Measurements from ENCODE around the gene MKNK1. TPM values are rescaled to one million over a fixed set of nuclear protein-coding genes. Genes with fewer than 3 reads are reported as not detected.

Gene MKNK1
- polyA plus RNA-seq, 1 donor = 40.9 TPM

GRCh38 chr1:46515576-46515975, 88.5 kb downstream of the MKNK1 start:
- no peak for DNase-seq
- Histone ChIP-seq H3K27me3 (ENCODE audit: control insufficient read depth, insufficient read depth, low read length) (peaks cover 26% of the 10 kb centered on the region), H3K36me3 (ENCODE audit: control insufficient read depth, insufficient read depth, low read length) (no peaks in the 10 kb centered on the region), H3K4me3 (ENCODE audit: low read length) (no peak overlapping the region), H3K4me1 (ENCODE audit: control insufficient read depth, insufficient read depth, low read length) (peaks cover 9% of the 10 kb centered on the region), H3K9me3 (ENCODE audit: control insufficient read depth, low read depth, low read length) (no peaks in the 10 kb centered on the region), H3K27ac (ENCODE audit: low read length) (no peak overlapping the region)
- no CpG with 5 or more reads among the region's 6 CpGs for WGBS (ENCODE audit: insufficient coverage, low lambda C conversion rate)

GRCh38 chr1:46513536-46513935, 90.5 kb downstream of the MKNK1 start:
- Histone ChIP-seq H3K9me3 (ENCODE audit: control insufficient read depth, low read depth, low read length) (no peaks in the 10 kb centered on the region), H3K36me3 (ENCODE audit: control insufficient read depth, insufficient read depth, low read length) (no peaks in the 10 kb centered on the region), H3K27me3 (ENCODE audit: control insufficient read depth, insufficient read depth, low read length) (peaks cover 20% of the 10 kb centered on the region), H3K4me3 (ENCODE audit: low read length) (no peak overlapping the region), H3K4me1 (ENCODE audit: control insufficient read depth, insufficient read depth, low read length) (peaks cover 9% of the 10 kb centered on the region), H3K27ac (ENCODE audit: low read length) (no peak overlapping the region)
- no CpG with 5 or more reads among the region's 5 CpGs for WGBS (ENCODE audit: insufficient coverage, low lambda C conversion rate)
- no peak for DNase-seq

GRCh38 chr1:46512792-46513190, 91.3 kb downstream of the MKNK1 start:
- no peak for DNase-seq
- 36% methylated on average over 2 of the region's 6 CpGs for WGBS (ENCODE audit: insufficient coverage, low lambda C conversion rate)
- Histone ChIP-seq H3K4me3 (ENCODE audit: low read length) (no peak overlapping the region), H3K9me3 (ENCODE audit: control insufficient read depth, low read depth, low read length) (no peaks in the 10 kb centered on the region), H3K27ac (ENCODE audit: low read length) (no peak overlapping the region), H3K36me3 (ENCODE audit: control insufficient read depth, insufficient read depth, low read length) (no peaks in the 10 kb centered on the region), H3K27me3 (ENCODE audit: control insufficient read depth, insufficient read depth, low read length) (peaks cover 16% of the 10 kb centered on the region), H3K4me1 (ENCODE audit: control insufficient read depth, insufficient read depth, low read length) (peaks cover 5% of the 10 kb centered on the region)

- no peak overlapping the region for H3K27ac ChIP-seq (ENCODE audit: low read length)
- no CpG with 5 or more reads among the region's 23 CpGs for WGBS (ENCODE audit: insufficient coverage, low lambda C conversion rate)
- H3K4me1 ChIP-seq (ENCODE audit: control insufficient read depth, insufficient read depth, low read length) = peaks cover 1% of the 10 kb centered on the region
- no peaks in the 10 kb centered on the region for H3K36me3 ChIP-seq (ENCODE audit: control insufficient read depth, insufficient read depth, low read length)
- H3K9me3 ChIP-seq (ENCODE audit: control insufficient read depth, low read depth, low read length) = no peaks in the 10 kb centered on the region
- H3K4me3 ChIP-seq (ENCODE audit: low read length) = no peak overlapping the region
- no peak for DNase-seq
- peaks cover 15% of the 10 kb centered on the region for H3K27me3 ChIP-seq (ENCODE audit: control insufficient read depth, insufficient read depth, low read length)
Measured at GRCh38 chr1:46512135-46512791, 91.8 kb downstream of the MKNK1 start.

- no peak overlapping the region for H3K4me3 ChIP-seq (ENCODE audit: low read length)
- DNase-seq = no peak
- no peaks in the 10 kb centered on the region for H3K9me3 ChIP-seq (ENCODE audit: control insufficient read depth, low read depth, low read length)
- peaks cover 7% of the 10 kb centered on the region for H3K27me3 ChIP-seq (ENCODE audit: control insufficient read depth, insufficient read depth, low read length)
- no peak overlapping the region for H3K27ac ChIP-seq (ENCODE audit: low read length)
- no peaks in the 10 kb centered on the region for H3K36me3 ChIP-seq (ENCODE audit: control insufficient read depth, insufficient read depth, low read length)
- WGBS (ENCODE audit: insufficient coverage, low lambda C conversion rate) = no CpG with 5 or more reads among the region's 8 CpGs
- H3K4me1 ChIP-seq (ENCODE audit: control insufficient read depth, insufficient read depth, low read length) = no peaks in the 10 kb centered on the region
Measured at GRCh38 chr1:46510998-46511365, 93.1 kb downstream of the MKNK1 start.

- Histone ChIP-seq H3K4me3 (ENCODE audit: low read length) (no peak overlapping the region), H3K27me3 (ENCODE audit: control insufficient read depth, insufficient read depth, low read length) (peaks cover 7% of the 10 kb centered on the region), H3K9me3 (ENCODE audit: control insufficient read depth, low read depth, low read length) (no peaks in the 10 kb centered on the region), H3K36me3 (ENCODE audit: control insufficient read depth, insufficient read depth, low read length) (no peaks in the 10 kb centered on the region), H3K27ac (ENCODE audit: low read length) (no peak overlapping the region), H3K4me1 (ENCODE audit: control insufficient read depth, insufficient read depth, low read length) (no peaks in the 10 kb centered on the region)
- no peak for DNase-seq
- WGBS (ENCODE audit: insufficient coverage, low lambda C conversion rate) = no CpG with 5 or more reads among the region's 19 CpGs
Measured at GRCh38 chr1:46510341-46510997, 93.6 kb downstream of the MKNK1 start.

- Histone ChIP-seq H3K27me3 (ENCODE audit: control insufficient read depth, insufficient read depth, low read length) (peaks cover 8% of the 10 kb centered on the region), H3K4me1 (ENCODE audit: control insufficient read depth, insufficient read depth, low read length) (no peaks in the 10 kb centered on the region), H3K27ac (ENCODE audit: low read length) (no peak overlapping the region), H3K9me3 (ENCODE audit: control insufficient read depth, low read depth, low read length) (no peaks in the 10 kb centered on the region), H3K4me3 (ENCODE audit: low read length) (no peak overlapping the region), H3K36me3 (ENCODE audit: control insufficient read depth, insufficient read depth, low read length) (no peaks in the 10 kb centered on the region)
- WGBS (ENCODE audit: insufficient coverage, low lambda C conversion rate) = no CpG with 5 or more reads among the region's 5 CpGs
- no peak for DNase-seq
Measured at GRCh38 chr1:46508757-46509156, 95.3 kb downstream of the MKNK1 start.

Other genes starting within 250 kb of the MKNK1 start
- 23.1 TPM for gene FAAH, start 210.0 kb downstream of the MKNK1 start, polyA plus RNA-seq
- not detected for gene DMBX1, start 114.4 kb downstream of the MKNK1 start, polyA plus RNA-seq
- 0.18 TPM for gene KNCN, start 52.6 kb downstream of the MKNK1 start, polyA plus RNA-seq
- gene MOB3C, start 12.5 kb upstream of the MKNK1 start, polyA plus RNA-seq = 15.6 TPM
- gene ATPAF1, start 64.1 kb upstream of the MKNK1 start, polyA plus RNA-seq = 48.9 TPM
- 0.09 TPM for gene TEX38, start 67.6 kb upstream of the MKNK1 start, polyA plus RNA-seq
- gene EFCAB14, start 114.8 kb upstream of the MKNK1 start, polyA plus RNA-seq = 82.2 TPM
- gene CYP4B1, start 194.8 kb upstream of the MKNK1 start, polyA plus RNA-seq = 2.3 TPM